A673 (cell line): ENCODE data around the gene MAG. TPM values are rescaled to one million over a fixed set of nuclear protein-coding genes. Genes with fewer than 3 reads are reported as not detected.

ENCODE experiments used
- BruUV-seq: library from RNA; stranded (reverse); fragments of 400-500 nt; replicated peaks from 2 replicates; lab custom pipeline; 2021; lab: Mats Ljungman, UMichigan
- CTCF ChIA-PET: fragments of 300-600 bp; sonication (Branson Sonifier 250); formaldehyde crosslinking; loops from one replicate; lab custom pipeline; 2022; ENCODE audit warnings: antibody characterized with exemption; lab: Charles Lee
- POLR2A ChIA-PET: fragments of 300-600 bp; sonication (Branson Sonifier 250); formaldehyde crosslinking; loops from one replicate; lab custom pipeline; 2022; ENCODE audit warnings: antibody characterized with exemption; ENCODE audit not compliant: low non-redundant PET; lab: Charles Lee
- DNase-seq: peaks from one replicate; pipeline ENCODE4 v3.0.0-alpha.2; 2015; ENCODE audit warnings: low spot score
- H3K27ac ChIP-seq: fragments of 200-600 bp; sonication (generic); 2 replicates; pipeline ENCODE4 v1.5.1; 2016; ENCODE audit warnings: mixed run types, low read depth, mild to moderate bottlenecking, mixed read lengths, antibody characterized with exemption, low read length; ENCODE audit not compliant: poor library complexity, severe bottlenecking
- H3K27me3 ChIP-seq: fragments of 200-600 bp; sonication (generic); replicated peaks from 2 replicates; pipeline ENCODE4 v1.6.1; 2017; ENCODE audit warnings: mixed run types, low read depth, mild to moderate bottlenecking, mixed read lengths, antibody characterized with exemption, low read length; ENCODE audit not compliant: insufficient read depth, poor library complexity
- H3K36me3 ChIP-seq: fragments of 200-600 bp; sonication (generic); 2 replicates; pipeline ENCODE4 v1.6.1; 2016; ENCODE audit warnings: mixed run types, mild to moderate bottlenecking, mixed read lengths, antibody characterized with exemption, low read length; ENCODE audit not compliant: insufficient read depth, poor library complexity, severe bottlenecking
- H3K4me1 ChIP-seq: fragments of 200-600 bp; sonication (generic); 2 replicates; pipeline ENCODE4 v1.6.1; 2017; ENCODE audit warnings: mixed run types, mild to moderate bottlenecking, mixed read lengths, antibody characterized with exemption, low read length; ENCODE audit not compliant: insufficient read depth, poor library complexity, severe bottlenecking
- H3K4me3 ChIP-seq: fragments of 200-600 bp; sonication (generic); 2 replicates; pipeline ENCODE4 v1.5.1; 2016; ENCODE audit warnings: low read depth, mixed run types, mild to moderate bottlenecking, mixed read lengths, low read length; ENCODE audit not compliant: poor library complexity, severe bottlenecking
- H3K9me3 ChIP-seq: fragments of 200-600 bp; sonication (generic); 2 replicates; pipeline ENCODE4 v1.6.1; 2016; ENCODE audit warnings: mixed run types, low read depth, mild to moderate bottlenecking, mixed read lengths, antibody characterized with exemption, low read length; ENCODE audit not compliant: poor library complexity, severe bottlenecking
- EZH2 ChIP-seq: fragments of 200-600 bp; sonication (generic); IDR thresholded peaks from 2 replicates; pipeline ENCODE4 v1.6.1; 2017; ENCODE audit warnings: borderline replicate concordance, low read depth, mild to moderate bottlenecking, mixed read lengths, antibody characterized with exemption, low read length; ENCODE audit not compliant: poor library complexity, severe bottlenecking
- intact Hi-C: fragments of 100-400 bp; cut with micrococcal nuclease; formaldehyde crosslinking; loops from one replicate; pipeline ENCODE4 v1.10.0; 2022; ENCODE audit not compliant: unreplicated experiment
- total RNA-seq: library from RNA; stranded (reverse); gene quantifications from 2 replicates; pipeline ENCODE4 v1.2.3, GENCODE V29; 2021
- TF ChIP-seq, protein P1 (sequence below): fragments of 300-800, 200-600 bp; sonication (generic); conservative IDR thresholded peaks from 2 replicates; pipeline ENCODE4 v1.5.1; 2017; ENCODE audit warnings: low read depth, mild to moderate bottlenecking, antibody characterized with exemption, low read length, moderate library complexity, mixed read lengths

MAG gene
- total RNA-seq, 1 experiment from 2014 or later: not detected

DNA sequence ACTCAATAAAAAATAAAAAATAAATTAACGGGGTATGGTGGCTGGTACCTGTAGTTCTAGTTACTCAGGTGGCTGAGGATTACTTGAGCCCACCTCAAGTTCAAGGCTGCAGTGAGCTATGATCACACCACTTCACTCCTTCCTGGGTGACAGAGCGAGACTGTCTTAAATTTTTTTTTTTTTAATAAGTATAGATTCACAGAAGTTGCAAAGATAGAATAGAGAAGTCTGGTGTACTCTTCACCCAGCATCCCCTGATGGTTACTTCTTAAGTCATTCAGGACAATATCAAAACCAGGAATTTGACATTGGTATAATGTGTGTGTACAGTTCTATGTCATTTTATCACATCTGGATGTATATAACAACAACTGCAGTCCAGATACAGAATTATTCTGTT, 29.3 kb downstream of the MAG start:
- Histone ChIP-seq H3K27me3 (peaks cover 6% of the 10 kb centered on the region), H3K27ac (no peak overlapping the region), H3K4me3 (no peak overlapping the region), H3K36me3 (no peaks in the 10 kb centered on the region), H3K4me1 (no peaks in the 10 kb centered on the region), H3K9me3 (no peaks in the 10 kb centered on the region)
- ChIA-PET POLR2A (no interaction called here), CTCF (no interaction called here)
- no peak for DNase-seq
- intact Hi-C loops: no loop called here
- BruUV-seq: no TSS peak
- TF ChIP-seq, protein P1, sequence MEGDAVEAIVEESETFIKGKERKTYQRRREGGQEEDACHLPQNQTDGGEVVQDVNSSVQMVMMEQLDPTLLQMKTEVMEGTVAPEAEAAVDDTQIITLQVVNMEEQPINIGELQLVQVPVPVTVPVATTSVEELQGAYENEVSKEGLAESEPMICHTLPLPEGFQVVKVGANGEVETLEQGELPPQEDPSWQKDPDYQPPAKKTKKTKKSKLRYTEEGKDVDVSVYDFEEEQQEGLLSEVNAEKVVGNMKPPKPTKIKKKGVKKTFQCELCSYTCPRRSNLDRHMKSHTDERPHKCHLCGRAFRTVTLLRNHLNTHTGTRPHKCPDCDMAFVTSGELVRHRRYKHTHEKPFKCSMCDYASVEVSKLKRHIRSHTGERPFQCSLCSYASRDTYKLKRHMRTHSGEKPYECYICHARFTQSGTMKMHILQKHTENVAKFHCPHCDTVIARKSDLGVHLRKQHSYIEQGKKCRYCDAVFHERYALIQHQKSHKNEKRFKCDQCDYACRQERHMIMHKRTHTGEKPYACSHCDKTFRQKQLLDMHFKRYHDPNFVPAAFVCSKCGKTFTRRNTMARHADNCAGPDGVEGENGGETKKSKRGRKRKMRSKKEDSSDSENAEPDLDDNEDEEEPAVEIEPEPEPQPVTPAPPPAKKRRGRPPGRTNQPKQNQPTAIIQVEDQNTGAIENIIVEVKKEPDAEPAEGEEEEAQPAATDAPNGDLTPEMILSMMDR: no peak
- no peak for TF ChIP-seq EZH2

DNA sequence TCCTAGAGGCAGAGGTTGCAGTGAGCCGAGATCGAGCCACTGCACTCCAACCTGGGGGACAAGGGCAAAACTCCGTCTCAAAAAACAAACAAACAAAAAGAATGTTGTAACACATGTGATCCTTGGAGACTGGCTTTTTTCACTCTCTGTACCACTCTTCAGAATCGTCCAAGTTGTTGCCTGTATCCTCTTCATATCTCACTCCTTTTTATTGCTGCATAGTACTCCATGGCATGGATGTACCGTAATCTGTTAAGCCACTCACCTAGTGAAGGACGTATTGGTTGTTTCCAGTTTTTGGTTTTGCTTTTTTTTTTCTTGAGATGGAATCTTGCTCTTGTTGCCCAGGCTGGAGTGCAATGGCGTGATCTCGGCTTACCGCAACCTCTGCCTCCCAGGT, 30.1 kb downstream of the MAG start:
- Histone ChIP-seq H3K27me3 (peaks cover 6% of the 10 kb centered on the region), H3K9me3 (no peaks in the 10 kb centered on the region), H3K4me1 (no peaks in the 10 kb centered on the region), H3K36me3 (no peaks in the 10 kb centered on the region), H3K4me3 (no peak overlapping the region), H3K27ac (no peak overlapping the region)
- ChIA-PET CTCF (no interaction called here), POLR2A (no interaction called here)
- BruUV-seq: no TSS peak
- no peak for DNase-seq
- TF ChIP-seq, protein P1: no peak
- no peak for TF ChIP-seq EZH2
- intact Hi-C loops: no loop called here

DNA sequence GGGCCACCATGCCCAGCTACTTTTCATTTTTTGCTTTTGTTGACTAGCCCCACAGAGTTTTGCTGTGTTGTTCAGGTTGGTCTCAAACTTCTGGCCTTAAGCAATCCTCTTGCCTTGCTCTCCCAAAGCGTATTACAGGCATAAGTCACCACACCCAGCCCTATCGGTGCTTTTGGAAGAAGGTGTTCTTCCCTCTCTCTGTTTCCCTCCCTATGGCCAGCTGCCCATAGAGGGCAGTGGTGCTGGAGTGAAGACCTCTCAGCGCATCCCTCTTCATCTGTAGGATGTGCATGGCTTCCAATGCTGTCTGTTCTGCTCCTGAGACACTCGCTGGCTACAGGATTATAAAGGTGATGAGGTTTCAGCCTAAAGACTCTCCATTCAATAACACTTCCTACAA, 35.7 kb downstream of the MAG start:
- peaks cover 9% of the 10 kb centered on the region for H3K27me3 ChIP-seq
- no peaks in the 10 kb centered on the region for H3K36me3 ChIP-seq
- DNase-seq: no peak
- no peak for TF ChIP-seq EZH2
- TF ChIP-seq, protein P1: peak; percentile 28
- intact Hi-C loops: no loop called here
- no peaks in the 10 kb centered on the region for H3K4me1 ChIP-seq
- BruUV-seq: no TSS peak
- no peak overlapping the region for H3K4me3 ChIP-seq
- H3K27ac ChIP-seq: no peak overlapping the region
- ChIA-PET POLR2A (no interaction called here), CTCF (no interaction called here)
- no peaks in the 10 kb centered on the region for H3K9me3 ChIP-seq
